ENCODE data around the gene PANX1. TPM values are rescaled to one million over a fixed set of nuclear protein-coding genes. Genes with fewer than 3 reads are reported as not detected.

The PANX1 gene
- total and polyA plus RNA-seq, 2 experiments from 2014 or later: 9.5 to 40.8 TPM

DNA sequence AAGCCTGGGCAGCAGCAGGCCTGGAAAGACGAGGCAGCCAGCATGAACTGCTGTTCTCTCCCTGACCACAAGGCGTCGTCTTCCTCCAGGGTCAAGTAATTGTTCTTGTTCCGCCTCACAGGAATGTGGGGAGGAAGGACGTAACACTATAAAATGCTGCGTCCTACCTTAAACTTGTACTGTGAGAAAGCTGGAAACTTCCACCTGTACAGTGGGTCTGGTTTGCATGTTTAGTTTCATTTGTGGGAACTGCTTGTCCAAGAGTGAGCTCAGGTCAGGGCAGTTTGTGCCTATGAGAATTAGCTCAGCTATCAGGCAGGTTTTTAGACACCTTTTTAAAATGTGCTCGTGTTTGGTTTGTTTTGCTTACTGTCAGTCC is 55.2 kb downstream of the PANX1 start:
- H3K27ac Mint-ChIP-seq: peak overlapping the region; percentile 6; the same call in 1 of the 2 replicates
- TF ChIP-seq, protein P1, sequence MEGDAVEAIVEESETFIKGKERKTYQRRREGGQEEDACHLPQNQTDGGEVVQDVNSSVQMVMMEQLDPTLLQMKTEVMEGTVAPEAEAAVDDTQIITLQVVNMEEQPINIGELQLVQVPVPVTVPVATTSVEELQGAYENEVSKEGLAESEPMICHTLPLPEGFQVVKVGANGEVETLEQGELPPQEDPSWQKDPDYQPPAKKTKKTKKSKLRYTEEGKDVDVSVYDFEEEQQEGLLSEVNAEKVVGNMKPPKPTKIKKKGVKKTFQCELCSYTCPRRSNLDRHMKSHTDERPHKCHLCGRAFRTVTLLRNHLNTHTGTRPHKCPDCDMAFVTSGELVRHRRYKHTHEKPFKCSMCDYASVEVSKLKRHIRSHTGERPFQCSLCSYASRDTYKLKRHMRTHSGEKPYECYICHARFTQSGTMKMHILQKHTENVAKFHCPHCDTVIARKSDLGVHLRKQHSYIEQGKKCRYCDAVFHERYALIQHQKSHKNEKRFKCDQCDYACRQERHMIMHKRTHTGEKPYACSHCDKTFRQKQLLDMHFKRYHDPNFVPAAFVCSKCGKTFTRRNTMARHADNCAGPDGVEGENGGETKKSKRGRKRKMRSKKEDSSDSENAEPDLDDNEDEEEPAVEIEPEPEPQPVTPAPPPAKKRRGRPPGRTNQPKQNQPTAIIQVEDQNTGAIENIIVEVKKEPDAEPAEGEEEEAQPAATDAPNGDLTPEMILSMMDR (conservative IDR thresholded peaks at IDR 0.05; ENCODE audit: low read depth in 2 of 2): peak; percentile 89 to 95
- TF ChIP-seq CREB1 (CRISPR knock-in tag; IDR thresholded peaks at IDR 0.05; ENCODE audit: low read depth): no peak; the same call in 1 of the 2 replicates
- Histone ChIP-seq H3K79me2 (replicated peaks; ENCODE audit: insufficient read depth) (peaks cover 21% of the 10 kb centered on the region), H3K27me3 (ENCODE audit: insufficient read depth) (no peaks in the 10 kb centered on the region), H4K20me1 (replicated peaks; ENCODE audit: insufficient read depth) (peaks cover 16% of the 10 kb centered on the region), H3K4me2 (0 out of 2 replicates have a peak overlapping the region, but pooled peaks have one; percentile 53), H3K27ac (ENCODE audit: low read depth) (no peak overlapping the region), H3F3A (replicated peaks; ENCODE audit: low read depth) (no peaks in the 10 kb centered on the region), H3K4me3 (no peak overlapping the region), H3K36me3 (ENCODE audit: insufficient read depth) (peaks cover 14% of the 10 kb centered on the region), H3K4me1 (ENCODE audit: insufficient read depth) (peaks cover 7% of the 10 kb centered on the region; the same call in 1 of the 2 replicates), H2AFZ (no peak overlapping the region), H3K9me2 (ENCODE audit: insufficient read depth) (no peaks in the 10 kb centered on the region)
- H3K4me3 Mint-ChIP-seq: no peak overlapping the region
- peaks cover 40% of the 10 kb centered on the region for H3K36me3 Mint-ChIP-seq (ENCODE audit: low read depth)
- DNase-seq (ENCODE audit: low spot score): peak; percentile 83
- no peaks in the 10 kb centered on the region for H3K9me3 Mint-ChIP-seq
- H3K27me3 Mint-ChIP-seq (ENCODE audit: insufficient read depth, low read depth, poor library complexity): peaks cover 9% of the 10 kb centered on the region
- ATAC-seq: peak; percentile 90
- H3K4me1 Mint-ChIP-seq: peaks cover 16% of the 10 kb centered on the region

DNA sequence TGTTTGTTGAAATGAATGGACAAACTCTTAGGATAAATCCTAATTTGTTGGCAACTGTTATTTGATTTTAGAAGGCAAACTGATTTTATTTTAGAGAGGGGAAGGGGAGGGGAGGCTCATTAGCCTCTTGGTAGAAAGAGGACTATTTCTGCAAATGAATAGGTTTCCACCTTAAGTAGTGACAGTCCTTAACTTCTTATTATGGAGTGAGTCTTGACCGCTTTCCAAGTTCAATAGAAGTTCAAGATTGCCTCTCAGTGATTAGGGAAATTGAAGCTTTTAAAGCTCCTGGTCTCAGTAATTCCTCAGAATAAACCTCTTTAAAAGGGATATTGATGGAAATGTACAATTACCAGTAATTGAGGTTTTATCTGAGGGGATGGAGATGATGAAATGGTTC is 55.7 kb downstream of the PANX1 start:
- Histone ChIP-seq H3F3A (replicated peaks; ENCODE audit: low read depth) (no peaks in the 10 kb centered on the region), H3K9me2 (ENCODE audit: insufficient read depth) (no peaks in the 10 kb centered on the region), H3K36me3 (ENCODE audit: insufficient read depth) (peaks cover 14% of the 10 kb centered on the region), H3K27ac (ENCODE audit: low read depth) (no peak overlapping the region), H3K4me1 (ENCODE audit: insufficient read depth) (peaks cover 7% of the 10 kb centered on the region; the same call in 1 of the 2 replicates), H3K4me3 (no peak overlapping the region), H3K4me2 (0 out of 2 replicates have a peak overlapping the region, but pooled peaks have one; percentile 53), H3K27me3 (ENCODE audit: insufficient read depth) (no peaks in the 10 kb centered on the region), H3K79me2 (replicated peaks; ENCODE audit: insufficient read depth) (peaks cover 17% of the 10 kb centered on the region), H4K20me1 (replicated peaks; ENCODE audit: insufficient read depth) (peaks cover 14% of the 10 kb centered on the region), H2AFZ (no peak overlapping the region)
- no peak overlapping the region for H3K27ac Mint-ChIP-seq
- no peak for DNase-seq (ENCODE audit: low spot score)
- H3K9me3 Mint-ChIP-seq: no peaks in the 10 kb centered on the region
- H3K36me3 Mint-ChIP-seq (ENCODE audit: low read depth): peaks cover 35% of the 10 kb centered on the region
- no peak for ATAC-seq
- no peak overlapping the region for H3K4me3 Mint-ChIP-seq
- peaks cover 16% of the 10 kb centered on the region for H3K4me1 Mint-ChIP-seq
- H3K27me3 Mint-ChIP-seq (ENCODE audit: insufficient read depth, low read depth, poor library complexity): peaks cover 9% of the 10 kb centered on the region
- TF ChIP-seq JUNB (IDR thresholded peaks at IDR 0.05; ENCODE audit: unreplicated experiment) (no peak), ZNF114 (CRISPR knock-in tag; IDR thresholded peaks at IDR 0.05) (no peak), POLR2AphosphoS5 (IDR thresholded peaks at IDR 0.05; ENCODE audit: low read depth) (no peak), CREB1 (CRISPR knock-in tag; IDR thresholded peaks at IDR 0.05; ENCODE audit: low read depth) (no peak), STAT1 (IDR thresholded peaks at IDR 0.05; ENCODE audit: unreplicated experiment) (no peak), ZNF331 (CRISPR knock-in tag; IDR thresholded peaks at IDR 0.05; ENCODE audit: low read depth) (no peak)
- TF ChIP-seq, protein P2, sequence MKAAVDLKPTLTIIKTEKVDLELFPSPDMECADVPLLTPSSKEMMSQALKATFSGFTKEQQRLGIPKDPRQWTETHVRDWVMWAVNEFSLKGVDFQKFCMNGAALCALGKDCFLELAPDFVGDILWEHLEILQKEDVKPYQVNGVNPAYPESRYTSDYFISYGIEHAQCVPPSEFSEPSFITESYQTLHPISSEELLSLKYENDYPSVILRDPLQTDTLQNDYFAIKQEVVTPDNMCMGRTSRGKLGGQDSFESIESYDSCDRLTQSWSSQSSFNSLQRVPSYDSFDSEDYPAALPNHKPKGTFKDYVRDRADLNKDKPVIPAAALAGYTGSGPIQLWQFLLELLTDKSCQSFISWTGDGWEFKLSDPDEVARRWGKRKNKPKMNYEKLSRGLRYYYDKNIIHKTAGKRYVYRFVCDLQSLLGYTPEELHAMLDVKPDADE (IDR thresholded peaks at IDR 0.05): no peak
- TF ChIP-seq, protein P1 (conservative IDR thresholded peaks at IDR 0.05; ENCODE audit: low read depth in 2 of 2): no peak
- TF ChIP-seq, protein P3, sequence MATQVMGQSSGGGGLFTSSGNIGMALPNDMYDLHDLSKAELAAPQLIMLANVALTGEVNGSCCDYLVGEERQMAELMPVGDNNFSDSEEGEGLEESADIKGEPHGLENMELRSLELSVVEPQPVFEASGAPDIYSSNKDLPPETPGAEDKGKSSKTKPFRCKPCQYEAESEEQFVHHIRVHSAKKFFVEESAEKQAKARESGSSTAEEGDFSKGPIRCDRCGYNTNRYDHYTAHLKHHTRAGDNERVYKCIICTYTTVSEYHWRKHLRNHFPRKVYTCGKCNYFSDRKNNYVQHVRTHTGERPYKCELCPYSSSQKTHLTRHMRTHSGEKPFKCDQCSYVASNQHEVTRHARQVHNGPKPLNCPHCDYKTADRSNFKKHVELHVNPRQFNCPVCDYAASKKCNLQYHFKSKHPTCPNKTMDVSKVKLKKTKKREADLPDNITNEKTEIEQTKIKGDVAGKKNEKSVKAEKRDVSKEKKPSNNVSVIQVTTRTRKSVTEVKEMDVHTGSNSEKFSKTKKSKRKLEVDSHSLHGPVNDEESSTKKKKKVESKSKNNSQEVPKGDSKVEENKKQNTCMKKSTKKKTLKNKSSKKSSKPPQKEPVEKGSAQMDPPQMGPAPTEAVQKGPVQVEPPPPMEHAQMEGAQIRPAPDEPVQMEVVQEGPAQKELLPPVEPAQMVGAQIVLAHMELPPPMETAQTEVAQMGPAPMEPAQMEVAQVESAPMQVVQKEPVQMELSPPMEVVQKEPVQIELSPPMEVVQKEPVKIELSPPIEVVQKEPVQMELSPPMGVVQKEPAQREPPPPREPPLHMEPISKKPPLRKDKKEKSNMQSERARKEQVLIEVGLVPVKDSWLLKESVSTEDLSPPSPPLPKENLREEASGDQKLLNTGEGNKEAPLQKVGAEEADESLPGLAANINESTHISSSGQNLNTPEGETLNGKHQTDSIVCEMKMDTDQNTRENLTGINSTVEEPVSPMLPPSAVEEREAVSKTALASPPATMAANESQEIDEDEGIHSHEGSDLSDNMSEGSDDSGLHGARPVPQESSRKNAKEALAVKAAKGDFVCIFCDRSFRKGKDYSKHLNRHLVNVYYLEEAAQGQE (IDR thresholded peaks at IDR 0.05; ENCODE audit: unreplicated experiment): no peak

All from GM23338 (cell line).